Panc1 (cell line): ENCODE data around the gene KANSL1L. TPM values are rescaled to one million over a fixed set of nuclear protein-coding genes. Genes with fewer than 3 reads are reported as not detected.

Experiments
- ATAC-seq: fragments of 200-7000 bp; cut with Tn5 transposase; 2 replicates; pipeline ENCODE4 v1.9.1; 2020; ENCODE audit warnings: mild to moderate bottlenecking, moderate library complexity
- BruUV-seq: library from RNA; stranded (reverse); fragments of 400-500 nt; replicated peaks from 2 replicates; lab custom pipeline; 2021; lab: Mats Ljungman, UMichigan
- CTCF ChIA-PET: fragments of 300-600 bp; sonication (Branson Sonifier 250); formaldehyde crosslinking; loops from one replicate; lab custom pipeline; 2022; ENCODE audit warnings: antibody characterized with exemption; lab: Charles Lee
- POLR2A ChIA-PET: fragments of 300-600 bp; sonication (Branson Sonifier 250); formaldehyde crosslinking; loops from one replicate; lab custom pipeline; 2022; ENCODE audit warnings: antibody characterized with exemption; lab: Charles Lee
- DNase-seq: peaks from one replicate; pipeline ENCODE4 v3.0.0-alpha.2; 2010; ENCODE audit warnings: low read depth, low spot score
- H3K27ac ChIP-seq: 2 replicates; pipeline ENCODE4 v1.5.1; 2011; ENCODE audit warnings: mild to moderate bottlenecking, low read length, inconsistent platforms
- H3K27me3 ChIP-seq: fragments of 200-500 bp; sonication (Bioruptor generic); 2 replicates; pipeline ENCODE4 v1.6.0; 2014; ENCODE audit warnings: low read length, inconsistent platforms; ENCODE audit not compliant: control insufficient read depth, insufficient read depth
- H3K36me3 ChIP-seq: fragments of 200-500 bp; sonication (Bioruptor generic); 2 replicates; pipeline ENCODE4 v1.5.1; 2014; ENCODE audit warnings: inconsistent platforms, mild to moderate bottlenecking, low read length, moderate library complexity; ENCODE audit not compliant: control insufficient read depth, insufficient read depth
- H3K4me1 ChIP-seq: 2 replicates; pipeline ENCODE4 v1.5.1; 2011; ENCODE audit warnings: inconsistent platforms, mild to moderate bottlenecking, low read length, moderate library complexity; ENCODE audit not compliant: control insufficient read depth, insufficient read depth
- H3K4me3 ChIP-seq, 2 experiments: 2 replicates each; pipeline ENCODE4 v1.5.1; 2011 to 2012; ENCODE audit warnings: low read depth in 2 of 2, low read length in 2 of 2, mild to moderate bottlenecking in 2 of 2, inconsistent platforms in 1 of 2, moderate library complexity in 1 of 2
- H3K9me3 ChIP-seq: fragments of 200-500 bp; sonication (Bioruptor generic); 2 replicates; pipeline ENCODE4 v1.5.1; 2014; ENCODE audit warnings: low read depth, mild to moderate bottlenecking, inconsistent platforms, low read length, moderate library complexity; ENCODE audit not compliant: control insufficient read depth, insufficient read depth
- CTCF ChIP-seq: fragments of 450-650 bp; IDR thresholded peaks from 2 replicates; pipeline ENCODE4 v1.5.1; 2017; ENCODE audit warnings: mild to moderate bottlenecking
- POLR2AphosphoS5 ChIP-seq: IDR thresholded peaks from 2 replicates; pipeline ENCODE4 v1.6.1; 2012; ENCODE audit warnings: mild to moderate bottlenecking, low read depth, low read length, moderate library complexity
- REST ChIP-seq, 2 experiments: IDR thresholded peaks; 2 replicates each; pipeline ENCODE4 v1.6.1; 2011 to 2012; ENCODE audit warnings: low read depth in 2 of 2, control low read depth in 1 of 2, low read length in 1 of 2, mild to moderate bottlenecking in 1 of 2, moderate library complexity in 1 of 2; ENCODE audit not compliant: insufficient read depth in 1 of 2
- SIN3A ChIP-seq: IDR thresholded peaks from 2 replicates; pipeline ENCODE4 v1.6.1; 2012; ENCODE audit warnings: low read depth, mild to moderate bottlenecking, low read length, moderate library complexity, borderline replicate concordance; ENCODE audit not compliant: insufficient read depth
- TCF7L2 ChIP-seq: IDR thresholded peaks from 2 replicates; pipeline ENCODE4 v1.6.1; 2011; ENCODE audit warnings: mild to moderate bottlenecking, low read depth, low read length, inconsistent platforms
- in situ Hi-C: cut with HindIII; loops from 2 replicates; pipeline ENCODE4 v1.10.0; 2016; ENCODE audit warnings: low sequenced_read_pairs, low pct_unique_long_range_greater_than_20kb
- intact Hi-C: fragments of 100-400 bp; cut with micrococcal nuclease; formaldehyde crosslinking; loops from one replicate; pipeline ENCODE4 v1.10.0; 2022; ENCODE audit not compliant: unreplicated experiment
- total RNA-seq: library from RNA; stranded (reverse); gene quantifications from one replicate; pipeline ENCODE4 v1.2.1, GENCODE V29; 2021; ENCODE audit not compliant: unreplicated experiment

Gene KANSL1L
- total RNA-seq, 1 experiment from 2014 or later = 10.5 TPM

- no peaks in the 10 kb centered on the region for H3K9me3 ChIP-seq
- ChIA-PET CTCF (interaction anchor here (0.6 kb wide), 1 partner anchor 78 kb away, joined by 3 read pairs; no protein-coding TSS in a partner anchor), POLR2A (no interaction called here)
- ATAC-seq (no peak), DNase-seq (no peak)
- in situ Hi-C loops (no loop called here), intact Hi-C loops (no loop called here)
- no peaks in the 10 kb centered on the region for H3K4me1 ChIP-seq
- no peak overlapping the region for H3K27ac ChIP-seq
- TF ChIP-seq TCF7L2 (no peak), POLR2AphosphoS5 (no peak), SIN3A (no peak), REST (IDR thresholded peaks at IDR 0.05; ENCODE audit: insufficient read depth in 1 of 2, low read depth in 2 of 2, low read length in 1 of 2) (no peak), CTCF (no peak)
- H3K4me3 ChIP-seq = no peak overlapping the region
- H3K36me3 ChIP-seq = no peaks in the 10 kb centered on the region
- BruUV-seq = no TSS peak
- H3K27me3 ChIP-seq = no peaks in the 10 kb centered on the region
Observed at GRCh38 chr2:210099940-210100339, 71.3 kb downstream of the KANSL1L start.

- Histone ChIP-seq H3K27ac (no peak overlapping the region), H3K4me3 (no peak overlapping the region), H3K4me1 (no peaks in the 10 kb centered on the region), H3K9me3 (no peaks in the 10 kb centered on the region), H3K27me3 (no peaks in the 10 kb centered on the region), H3K36me3 (no peaks in the 10 kb centered on the region)
- ChIA-PET CTCF (no interaction called here), POLR2A (no interaction called here)
- in situ Hi-C loops (no loop called here), intact Hi-C loops (no loop called here)
- no TSS peak for BruUV-seq
- no peak for DNase-seq
- ATAC-seq = no peak
- TF ChIP-seq TCF7L2 = no peak
- no peak for TF ChIP-seq REST (IDR thresholded peaks at IDR 0.05; ENCODE audit: insufficient read depth in 1 of 2, low read depth in 2 of 2, low read length in 1 of 2)
- no peak for TF ChIP-seq POLR2AphosphoS5
- no peak for TF ChIP-seq CTCF
- TF ChIP-seq SIN3A = no peak
Observed at GRCh38 chr2:210094787-210095186, 76.4 kb downstream of the KANSL1L start.
